Fibroblast of skin of scalp (primary cell): ENCODE data around the gene RMDN3.

Experiments used
- DNase-seq: peaks from one replicate; pipeline ENCODE4 v3.0.0-alpha.2; 2013

The RMDN3 gene

DNA sequence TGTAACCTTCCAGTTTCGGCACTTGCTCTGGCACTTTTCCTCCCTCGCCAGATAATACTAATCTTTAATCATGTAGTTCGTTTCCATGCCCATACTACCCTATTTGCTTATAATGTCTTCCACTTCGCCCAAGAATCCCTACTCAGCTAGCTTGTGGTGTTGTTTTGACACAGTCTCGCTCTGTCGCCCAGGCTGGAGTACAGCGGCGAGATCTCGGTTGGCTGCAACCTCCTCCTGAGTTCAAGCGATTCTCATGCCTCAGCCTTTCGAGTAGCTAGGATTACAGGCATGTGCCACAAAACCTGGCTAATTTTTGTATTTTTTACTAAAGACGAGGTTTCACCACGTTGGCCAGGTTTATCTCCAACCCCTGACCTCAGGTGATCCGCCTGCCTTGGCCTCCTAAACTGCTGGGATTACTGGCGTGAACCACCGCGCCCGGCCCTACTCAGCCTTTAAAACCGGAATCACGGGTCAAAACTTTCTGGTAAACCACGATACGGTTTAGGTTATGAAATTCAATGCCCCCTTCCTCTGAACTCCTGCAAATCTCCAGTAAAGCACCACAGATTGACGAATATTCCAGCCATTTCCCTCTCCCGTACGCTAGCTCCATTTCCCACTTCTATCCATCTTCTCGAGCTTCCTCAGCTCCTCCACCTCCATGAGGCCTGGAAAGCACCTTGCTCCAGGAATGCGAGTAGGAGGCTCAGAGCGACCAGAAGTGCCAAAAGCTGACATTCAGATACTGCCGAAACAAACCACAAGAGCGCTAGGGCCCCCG is 61.0 kb downstream of the RMDN3 start:
- DNase-seq, result no peak

DNA sequence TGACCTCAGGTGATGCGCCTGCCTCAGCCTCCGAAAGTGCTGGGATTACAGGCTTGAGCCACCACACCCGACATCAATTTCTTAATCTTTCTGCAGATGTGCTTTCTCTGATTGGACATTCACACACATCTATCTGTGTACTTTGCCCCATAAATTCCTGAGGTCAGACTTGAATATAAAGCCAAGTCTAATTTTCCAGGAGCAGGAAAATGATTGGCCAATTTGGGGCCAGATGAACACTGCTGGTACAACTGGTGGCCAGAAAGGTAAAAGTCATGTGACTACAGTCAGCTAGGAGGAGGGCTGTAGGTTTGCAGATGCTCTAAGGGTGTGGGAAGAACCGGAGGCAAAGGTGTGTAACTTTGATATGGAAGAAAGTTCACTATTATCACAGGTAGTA is 63.3 kb downstream of the RMDN3 start:
- no peak for DNase-seq

DNA sequence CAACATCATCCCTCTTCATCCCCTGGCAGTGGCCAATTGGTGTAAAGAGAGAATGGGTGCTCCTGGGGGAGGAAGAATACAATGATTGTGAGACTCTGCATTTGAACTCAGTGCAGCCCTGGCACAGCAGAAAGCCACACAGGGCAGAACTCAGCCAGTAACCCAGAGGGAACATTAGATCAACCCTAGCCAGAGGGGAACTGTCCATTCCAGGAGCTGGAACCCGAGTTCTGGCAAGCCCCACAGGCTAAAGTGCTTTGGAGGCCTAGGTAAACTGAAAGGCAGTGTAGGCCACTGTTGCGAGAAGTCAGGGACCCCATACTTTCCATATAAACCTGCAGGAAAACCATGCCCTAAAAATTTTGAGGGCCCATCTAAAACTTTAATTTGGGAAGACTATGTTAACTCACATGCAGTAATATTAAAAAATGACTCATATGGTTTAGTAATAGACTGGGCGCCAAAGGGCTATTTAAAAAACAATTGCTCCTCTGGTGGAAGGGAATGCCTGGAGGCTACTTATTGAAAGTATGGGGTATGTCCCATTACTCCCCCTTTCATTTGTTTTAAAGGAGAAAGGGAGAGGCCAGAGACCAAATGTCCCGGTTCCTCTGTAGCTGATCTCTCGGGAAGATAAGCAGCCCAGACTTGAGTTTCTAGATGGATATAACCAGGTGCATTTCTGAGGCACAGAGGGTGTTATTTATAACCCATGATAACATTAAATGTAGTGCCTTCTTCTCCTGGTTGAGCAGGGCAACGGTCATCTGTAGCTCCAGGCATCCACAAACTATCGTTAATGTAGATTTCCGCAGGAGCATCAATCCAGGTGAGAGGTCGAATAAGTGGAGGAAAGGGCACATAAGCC is 65.9 kb downstream of the RMDN3 start:
- DNase-seq, result no peak
